ENCODE data around the gene PAPOLA.

The PAPOLA gene

GRCh38 chr14:96489327-96489726 lies 12.9 kb upstream of the PAPOLA start:
- no peak for DNase-seq (ENCODE audit: extremely low read depth, low read depth)
- no peak for TF ChIP-seq CTCF (IDR thresholded peaks at IDR 0.05; ENCODE audit: low read depth, low read length)

- DNase-seq (ENCODE audit: extremely low read depth, low read depth), result no peak
- no peak for TF ChIP-seq CTCF (IDR thresholded peaks at IDR 0.05; ENCODE audit: low read depth, low read length)
Measured at GRCh38 chr14:96493178-96493577, 9.0 kb upstream of the PAPOLA start.

GRCh38 chr14:96494331-96494730 lies 7.9 kb upstream of the PAPOLA start:
- no peak for DNase-seq (ENCODE audit: extremely low read depth, low read depth)
- TF ChIP-seq CTCF (IDR thresholded peaks at IDR 0.05; ENCODE audit: low read depth, low read length), result no peak

DNA sequence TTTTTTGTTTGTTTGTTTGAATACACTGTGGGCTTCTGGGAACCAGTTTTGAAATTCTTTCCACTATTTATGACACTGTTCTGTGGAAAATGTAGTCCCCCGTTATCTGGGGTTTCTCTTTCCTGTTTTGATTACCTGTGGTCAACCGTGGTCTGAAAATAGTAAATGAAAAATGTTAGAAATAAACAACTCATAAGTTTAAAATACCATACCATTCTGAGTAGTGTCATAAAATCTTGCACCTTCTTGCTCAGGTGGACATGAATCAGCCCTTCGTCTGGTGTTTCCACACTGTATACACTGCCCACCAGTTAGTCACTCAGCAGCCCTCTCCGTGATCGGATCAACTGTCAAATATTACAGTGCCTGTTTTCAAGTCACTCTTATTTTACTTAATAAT lies 5.1 kb upstream of the PAPOLA start:
- no peak for TF ChIP-seq CTCF (IDR thresholded peaks at IDR 0.05; ENCODE audit: low read depth, low read length)
- DNase-seq (ENCODE audit: extremely low read depth, low read depth), result no peak

- TF ChIP-seq CTCF (IDR thresholded peaks at IDR 0.05; ENCODE audit: low read depth, low read length), result no peak
- no peak for DNase-seq (ENCODE audit: extremely low read depth, low read depth)
Measured at GRCh38 chr14:96497586-96497985, 4.6 kb upstream of the PAPOLA start.

- DNase-seq (ENCODE audit: extremely low read depth, low read depth), result no peak
- TF ChIP-seq CTCF (IDR thresholded peaks at IDR 0.05; ENCODE audit: low read depth, low read length), result no peak
Measured at GRCh38 chr14:96501217-96501739, 904 bp upstream of the PAPOLA start.

- no peak for TF ChIP-seq CTCF (IDR thresholded peaks at IDR 0.05; ENCODE audit: low read depth, low read length)
- no peak for DNase-seq (ENCODE audit: extremely low read depth, low read depth)
Measured at GRCh38 chr14:96502621-96503305, 581 bp downstream of the PAPOLA start.

Measured in AG09319 (cell line).